ENCODE data around the gene GRAP2.

The GRAP2 gene

GRCh38 chr22:39925909-39926679, 25.2 kb downstream of the GRAP2 start:
- no peak for DNase-seq (ENCODE audit: low read depth)

- no peak for DNase-seq (ENCODE audit: low read depth)
Measured at GRCh38 chr22:39926753-39927152, 25.9 kb downstream of the GRAP2 start.

GRCh38 chr22:39927544-39927943, 26.7 kb downstream of the GRAP2 start:
- DNase-seq (ENCODE audit: low read depth), result no peak

GRCh38 chr22:39928536-39929520, 27.9 kb downstream of the GRAP2 start:
- DNase-seq (ENCODE audit: low read depth), result no peak

GRCh38 chr22:39931251-39931650, 30.4 kb downstream of the GRAP2 start:
- DNase-seq (ENCODE audit: low read depth), result no peak

- DNase-seq (ENCODE audit: low read depth), result no peak
Measured at GRCh38 chr22:39932166-39932565, 31.3 kb downstream of the GRAP2 start.

GRCh38 chr22:39932918-39933649, 32.2 kb downstream of the GRAP2 start:
- no peak for DNase-seq (ENCODE audit: low read depth)

- no peak for DNase-seq (ENCODE audit: low read depth)
Measured at GRCh38 chr22:39933741-39934140, 32.9 kb downstream of the GRAP2 start.

GRCh38 chr22:39935116-39935515, 34.2 kb downstream of the GRAP2 start:
- no peak for DNase-seq (ENCODE audit: low read depth)

GRCh38 chr22:39935612-39936011, 34.7 kb downstream of the GRAP2 start:
- DNase-seq (ENCODE audit: low read depth), result no peak

GRCh38 chr22:39936523-39937145, 35.8 kb downstream of the GRAP2 start:
- no peak for DNase-seq (ENCODE audit: low read depth)

GRCh38 chr22:39937906-39938305, 37.0 kb downstream of the GRAP2 start:
- no peak for DNase-seq (ENCODE audit: low read depth)

- no peak for DNase-seq (ENCODE audit: low read depth)
Measured at GRCh38 chr22:39938509-39939111, 37.7 kb downstream of the GRAP2 start.

- DNase-seq (ENCODE audit: low read depth), result no peak
Measured at GRCh38 chr22:39939830-39940229, 38.9 kb downstream of the GRAP2 start.

- no peak for DNase-seq (ENCODE audit: low read depth)
Measured at GRCh38 chr22:39940757-39941305, 39.9 kb downstream of the GRAP2 start.

GRCh38 chr22:39941601-39942000, 40.7 kb downstream of the GRAP2 start:
- DNase-seq (ENCODE audit: low read depth), result no peak

- DNase-seq (ENCODE audit: low read depth), result no peak
Measured at GRCh38 chr22:39942439-39943230, 41.8 kb downstream of the GRAP2 start.

- no peak for DNase-seq (ENCODE audit: low read depth)
Measured at GRCh38 chr22:39943337-39943736, 42.5 kb downstream of the GRAP2 start.

GRCh38 chr22:39943953-39944872, 43.3 kb downstream of the GRAP2 start:
- no peak for DNase-seq (ENCODE audit: low read depth)

Measured in non-pigmented ciliary epithelial cell (primary cell).